ENCODE data around the gene SPRR2E.

DNA sequence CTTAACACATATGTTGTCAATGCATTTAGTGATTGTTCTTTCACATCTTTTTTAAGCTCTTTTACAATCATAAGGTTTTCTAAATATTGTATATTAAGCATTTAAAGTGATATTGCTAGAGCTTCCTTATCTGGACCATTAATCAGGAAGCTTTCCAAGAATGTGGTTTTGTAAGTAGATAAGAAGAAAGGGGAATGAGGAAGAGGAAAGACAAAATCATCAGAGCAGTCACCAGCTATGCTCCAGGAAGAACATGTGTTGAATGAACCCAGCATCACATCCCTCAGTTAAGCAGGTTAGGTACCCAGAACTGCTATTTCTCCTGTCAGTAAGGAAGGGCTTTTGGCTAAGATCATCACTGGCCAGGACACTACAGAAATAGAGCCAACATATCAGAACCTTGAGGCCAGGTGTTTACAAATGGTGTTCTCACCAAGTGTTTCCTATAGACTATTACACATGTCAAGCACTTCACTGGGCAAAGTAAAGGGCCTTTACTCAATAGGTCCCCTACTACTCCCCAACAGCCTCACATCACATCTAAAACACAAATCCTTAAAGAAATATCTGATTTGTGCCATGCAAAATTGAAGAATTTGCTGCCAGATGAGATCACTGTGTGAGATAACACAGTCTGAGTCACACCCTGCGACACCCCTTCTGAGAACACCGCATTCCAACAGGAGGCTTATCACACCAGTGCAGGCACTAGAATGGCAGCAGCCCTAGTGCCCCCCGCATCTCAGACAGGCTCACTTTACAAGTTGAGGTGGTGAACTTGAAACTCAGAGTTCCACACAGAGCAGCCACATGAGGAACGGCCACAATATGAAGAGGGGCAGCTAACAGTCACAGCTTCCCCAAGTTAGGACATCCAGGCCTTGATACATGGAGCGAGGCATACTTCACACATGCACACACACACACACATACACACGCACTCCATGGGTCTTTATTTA, 35.2 kb downstream of the SPRR2E start:
- TF ChIP-seq, protein P1, sequence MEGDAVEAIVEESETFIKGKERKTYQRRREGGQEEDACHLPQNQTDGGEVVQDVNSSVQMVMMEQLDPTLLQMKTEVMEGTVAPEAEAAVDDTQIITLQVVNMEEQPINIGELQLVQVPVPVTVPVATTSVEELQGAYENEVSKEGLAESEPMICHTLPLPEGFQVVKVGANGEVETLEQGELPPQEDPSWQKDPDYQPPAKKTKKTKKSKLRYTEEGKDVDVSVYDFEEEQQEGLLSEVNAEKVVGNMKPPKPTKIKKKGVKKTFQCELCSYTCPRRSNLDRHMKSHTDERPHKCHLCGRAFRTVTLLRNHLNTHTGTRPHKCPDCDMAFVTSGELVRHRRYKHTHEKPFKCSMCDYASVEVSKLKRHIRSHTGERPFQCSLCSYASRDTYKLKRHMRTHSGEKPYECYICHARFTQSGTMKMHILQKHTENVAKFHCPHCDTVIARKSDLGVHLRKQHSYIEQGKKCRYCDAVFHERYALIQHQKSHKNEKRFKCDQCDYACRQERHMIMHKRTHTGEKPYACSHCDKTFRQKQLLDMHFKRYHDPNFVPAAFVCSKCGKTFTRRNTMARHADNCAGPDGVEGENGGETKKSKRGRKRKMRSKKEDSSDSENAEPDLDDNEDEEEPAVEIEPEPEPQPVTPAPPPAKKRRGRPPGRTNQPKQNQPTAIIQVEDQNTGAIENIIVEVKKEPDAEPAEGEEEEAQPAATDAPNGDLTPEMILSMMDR (IDR thresholded peaks at IDR 0.05; ENCODE audit: borderline replicate concordance, extremely low read depth, low read length, poor library complexity, severe bottlenecking): no peak
- TF ChIP-seq EZH2 (IDR thresholded peaks at IDR 0.05; ENCODE audit: borderline replicate concordance, low read depth, low read length, severe bottlenecking): no peak
